ENCODE measurements around the gene EIF4B. TPM values are rescaled to one million over a fixed set of nuclear protein-coding genes. Genes with fewer than 3 reads are reported as not detected.
A peak's percentile ranks its signal among the peaks of the same experiment; 100 is the strongest.

Gene EIF4B
- total and polyA plus RNA-seq, 2 of the 13 experiments (the other 11 are each of a cell fraction or from before 2014, with no cell fraction given) = 416 to 548 TPM

- TF ChIP-seq FOXO1 (CRISPR knock-in tag; IDR thresholded peaks at IDR 0.05) (peak; percentile 55; the same call in 1 of the 2 replicates), ZNF512 (CRISPR knock-in tag; IDR thresholded peaks at IDR 0.05) (no peak), ZNF296 (CRISPR knock-in tag; conservative IDR thresholded peaks at IDR 0.05) (0 out of 2 replicates have a peak, but pooled peaks have one; percentile 80), NR2C2 (CRISPR knock-in tag; IDR thresholded peaks at IDR 0.05; ENCODE audit: borderline replicate concordance) (peak; percentile 95), ZNF83 (CRISPR knock-in tag; IDR thresholded peaks at IDR 0.05; ENCODE audit: borderline replicate concordance) (no peak), ZUFSP (CRISPR knock-in tag; IDR thresholded peaks at IDR 0.05; ENCODE audit: borderline replicate concordance) (no peak), NFIB (CRISPR knock-in tag; IDR thresholded peaks at IDR 0.05; ENCODE audit: borderline replicate concordance) (no peak), ZNF382 (CRISPR knock-in tag; IDR thresholded peaks at IDR 0.05; ENCODE audit: borderline replicate concordance) (no peak), ZNF747 (CRISPR knock-in tag; IDR thresholded peaks at IDR 0.05; ENCODE audit: borderline replicate concordance) (peak; percentile 31; the same call in 1 of the 2 replicates), TERF1 (CRISPR knock-in tag; IDR thresholded peaks at IDR 0.05) (no peak), KLF11 (CRISPR knock-in tag; IDR thresholded peaks at IDR 0.05) (no peak), CHCHD3 (CRISPR knock-in tag; IDR thresholded peaks at IDR 0.05) (no peak), HDAC1 (CRISPR knock-in tag; IDR thresholded peaks at IDR 0.05) (peak; percentile 62; the same call in 1 of the 2 replicates), ZNF772 (CRISPR knock-in tag; IDR thresholded peaks at IDR 0.05) (peak; percentile 68; the same call in 1 of the 2 replicates), ZNF672 (CRISPR knock-in tag; IDR thresholded peaks at IDR 0.05) (no peak), TSC22D2 (CRISPR knock-in tag; IDR thresholded peaks at IDR 0.05; ENCODE audit: borderline replicate concordance) (no peak), ZSCAN30 (CRISPR knock-in tag; IDR thresholded peaks at IDR 0.05) (no peak), GATAD2A (CRISPR knock-in tag; IDR thresholded peaks at IDR 0.05) (peak; percentile 79), ZNF446 (CRISPR knock-in tag; IDR thresholded peaks at IDR 0.05) (no peak), MLXIP (CRISPR knock-in tag; IDR thresholded peaks at IDR 0.05; ENCODE audit: borderline replicate concordance) (no peak), POLR2AphosphoS5 (IDR thresholded peaks at IDR 0.05; ENCODE audit: low read depth, low read length) (no peak), ZNF44 (CRISPR knock-in tag; IDR thresholded peaks at IDR 0.05) (no peak), PAWR (CRISPR knock-in tag; IDR thresholded peaks at IDR 0.05; ENCODE audit: borderline replicate concordance) (no peak)
These were observed 45.0 kb downstream of the EIF4B start (continued) for GRCh38 chr12:53051058-53051880.
